SK-N-SH (cell line): ENCODE data around the gene TMEM116.
"Not testable (repeated sequence)": the region's sequence is repeated elsewhere in the genome, so short reads cannot be mapped to it uniquely, and the experiment has no call there.

ENCODE experiments used
- CHD2 ChIP-seq: fragments of 150-350 bp; IDR thresholded peaks from 2 replicates; pipeline ENCODE4 v1.6.1; 2018; ENCODE audit warnings: low read length; ENCODE audit not compliant: partially characterized antibody
- CTCF ChIP-seq: fragments of 200-600 bp; sonication (generic); IDR thresholded peaks from 2 replicates; pipeline ENCODE4 v1.6.1; 2017; ENCODE audit warnings: antibody characterized with exemption, mild to moderate bottlenecking, moderate library complexity
- MAX ChIP-seq: IDR thresholded peaks from 2 replicates; pipeline ENCODE4 v1.4.0; 2012; ENCODE audit warnings: low read depth
- NFIC ChIP-seq: IDR thresholded peaks from 2 replicates; pipeline ENCODE4 v1.4.0; 2012; ENCODE audit warnings: borderline replicate concordance
- POLR2AphosphoS5 ChIP-seq: IDR thresholded peaks from 2 replicates; pipeline ENCODE4 v1.6.1; 2012; ENCODE audit warnings: low read depth, low read length
- RAD21 ChIP-seq: IDR thresholded peaks from 2 replicates; pipeline ENCODE4 v1.6.1; 2012; ENCODE audit warnings: mild to moderate bottlenecking, low read length
- RCOR1 ChIP-seq: fragments of 150-350 bp; IDR thresholded peaks from 2 replicates; pipeline ENCODE4 v1.6.1; 2017; ENCODE audit warnings: antibody characterized with exemption, low read length
- TAF1 ChIP-seq: IDR thresholded peaks from 2 replicates; pipeline ENCODE4 v1.6.1; 2012; ENCODE audit warnings: low read depth, mild to moderate bottlenecking, low read length, moderate library complexity, borderline replicate concordance
- USF2 ChIP-seq: fragments of 150-350 bp; IDR thresholded peaks from 2 replicates; pipeline ENCODE4 v1.6.1; 2017; ENCODE audit warnings: antibody characterized with exemption, low read length, low read depth, borderline replicate concordance
- ZBTB33 ChIP-seq: IDR thresholded peaks from 2 replicates; pipeline ENCODE4 v1.4.0; 2012; ENCODE audit warnings: low read depth, borderline replicate concordance

- not testable (repeated sequence) for TF ChIP-seq CTCF, USF2, TAF1, CHD2, ZBTB33, NFIC, MAX, POLR2AphosphoS5, RAD21, RCOR1
Observed at GRCh38 chr12:112036614-112037013, 23.6 kb upstream of the TMEM116 start.
